Measurements from ENCODE around the gene KIF3A. TPM values are rescaled to one million over a fixed set of nuclear protein-coding genes. Genes with fewer than 3 reads are reported as not detected.

KIF3A gene
- polyA plus RNA-seq, 4 donors, result 11.3 to 27.4 (median 23.5) TPM

DNA sequence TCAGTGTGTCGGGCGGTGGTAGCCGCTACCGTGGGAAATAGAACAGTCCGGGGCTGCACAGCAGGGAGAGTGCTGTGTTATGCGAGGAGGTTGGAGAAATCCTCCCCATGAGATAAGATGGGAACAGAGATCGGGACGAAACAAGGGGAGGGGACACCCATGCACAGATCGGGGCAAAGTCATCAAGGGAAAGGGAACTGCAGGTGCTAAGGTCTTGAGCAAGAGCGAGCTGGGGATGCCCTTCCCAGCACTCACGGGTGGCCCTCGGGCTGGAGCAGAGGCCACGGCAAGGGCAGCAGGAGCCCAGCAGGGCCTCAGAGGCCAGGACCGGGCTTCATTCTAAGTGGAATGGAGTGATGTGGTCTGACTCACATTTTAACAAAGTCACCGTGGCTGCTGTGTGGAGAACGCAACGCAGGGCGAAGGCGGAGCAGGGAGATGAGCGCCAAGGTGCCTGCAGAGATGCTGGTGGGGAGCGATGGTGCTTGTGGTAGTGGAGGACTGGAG lies 71.7 kb downstream of the KIF3A start:
- no peak for DNase-seq (ENCODE audit: low read depth in 4 of 4, low spot score in 3 of 4)

DNA sequence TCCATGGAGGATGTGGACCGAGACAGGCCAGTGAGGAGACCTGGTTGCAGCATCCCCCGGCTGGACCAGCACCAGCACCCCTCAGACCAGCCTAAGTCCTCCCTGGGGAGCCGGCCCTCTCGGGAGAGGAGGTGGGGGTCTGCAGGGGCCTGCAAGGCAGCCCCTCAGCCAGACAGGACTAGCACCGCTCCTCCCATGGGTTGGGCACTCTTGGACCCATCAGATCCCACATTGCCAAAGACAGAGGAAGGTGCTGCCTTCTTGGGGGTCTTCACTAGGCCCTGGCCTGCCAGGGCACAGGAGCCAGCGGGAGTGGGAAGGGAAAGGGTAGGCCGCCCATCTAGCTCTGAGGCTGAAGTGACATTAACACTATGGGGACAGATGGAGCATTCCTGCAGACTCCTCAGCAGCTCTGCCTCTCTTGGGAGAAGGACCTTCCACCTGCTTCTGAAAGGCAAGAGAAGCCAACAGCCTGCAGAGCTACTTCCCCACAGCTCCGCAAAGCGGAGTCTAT lies 72.6 kb downstream of the KIF3A start:
- DNase-seq (ENCODE audit: low read depth in 4 of 4, low spot score in 3 of 4), result no peak

DNA sequence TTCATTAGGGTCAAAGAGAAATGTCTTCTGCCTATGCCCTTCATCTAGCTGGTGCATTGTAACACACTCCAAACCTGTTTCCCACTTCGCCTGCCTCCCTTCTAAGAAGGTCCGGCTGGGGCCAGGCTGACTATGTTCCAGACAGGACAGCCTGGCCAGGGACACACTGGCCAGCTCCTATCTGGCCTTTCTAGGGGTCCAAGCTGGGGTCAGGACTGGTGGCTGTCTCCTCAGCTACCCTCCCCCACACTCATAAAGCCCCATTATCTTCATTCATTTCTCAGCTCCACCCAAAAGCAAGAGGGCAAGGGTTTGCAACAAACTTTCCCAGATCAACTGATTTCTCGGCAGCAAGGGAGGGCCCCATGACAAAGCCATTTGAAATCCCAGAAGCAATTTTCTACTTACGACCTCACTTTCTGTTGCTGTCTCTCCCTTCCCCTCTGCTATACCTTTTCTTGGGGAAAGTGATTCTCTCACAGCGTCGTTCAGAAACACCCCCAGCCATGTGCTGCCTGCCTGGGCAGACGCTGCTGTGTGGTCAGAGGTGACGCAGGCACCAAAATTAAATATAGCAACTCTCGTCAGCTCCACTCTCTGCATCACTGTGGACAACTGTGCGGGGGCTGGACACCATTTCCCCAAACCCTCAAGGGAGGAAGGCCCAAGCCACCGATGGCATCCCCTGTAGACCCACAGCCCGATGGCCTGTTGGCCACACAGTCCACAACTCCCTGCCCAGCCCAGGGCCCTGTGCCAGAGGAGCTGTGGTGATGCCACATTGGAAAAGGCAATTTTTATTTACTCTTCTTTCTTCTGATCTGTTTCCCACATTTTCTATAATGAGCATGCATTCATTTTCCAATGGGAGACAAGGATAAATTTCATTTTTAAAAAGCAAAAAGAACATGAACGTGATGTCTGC lies 73.3 kb downstream of the KIF3A start:
- no peak for DNase-seq (ENCODE audit: low read depth in 4 of 4, low spot score in 3 of 4)

DNA sequence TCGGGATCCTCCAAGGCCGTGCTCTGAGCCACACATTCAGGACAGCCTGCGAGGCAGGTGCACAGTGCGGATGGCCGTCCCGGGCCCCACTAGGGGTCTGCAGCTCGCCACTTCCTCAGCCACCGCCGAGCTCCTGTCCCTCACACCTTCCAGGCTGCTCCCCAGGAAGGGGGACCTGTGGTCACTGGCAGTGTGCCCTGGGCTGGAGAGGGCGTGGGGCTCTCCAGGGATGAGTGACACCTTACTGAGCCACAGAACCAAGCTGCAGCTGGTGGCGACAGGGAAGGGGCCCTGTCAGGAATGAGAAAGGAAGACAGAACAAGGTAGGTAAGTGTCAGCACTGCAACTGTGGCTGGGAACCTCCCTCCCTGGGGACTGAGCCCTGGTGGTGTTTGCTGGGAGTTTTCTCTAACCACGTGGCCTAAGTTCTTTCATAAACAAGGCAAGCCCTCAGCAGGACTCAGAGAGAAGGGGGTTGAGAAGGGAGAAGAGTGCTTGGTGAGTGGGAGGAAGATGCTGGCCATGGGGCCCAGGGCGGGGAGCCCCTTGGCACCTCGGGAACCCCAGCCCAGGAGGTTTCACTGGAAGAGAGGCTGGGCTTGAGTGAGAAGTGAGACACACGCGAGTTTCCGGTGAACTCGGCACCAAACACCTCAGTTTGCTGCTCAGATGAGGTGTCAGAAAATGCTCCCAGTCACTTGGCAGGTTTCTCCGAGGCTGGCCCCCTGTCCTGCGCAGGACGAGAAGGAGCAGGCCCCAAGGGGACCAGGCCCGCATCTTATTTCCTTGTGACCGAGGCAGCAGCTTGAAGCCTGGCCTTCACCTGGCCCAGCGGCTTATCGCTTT lies 74.2 kb downstream of the KIF3A start:
- DNase-seq (ENCODE audit: low read depth in 4 of 4, low spot score in 3 of 4), result no peak

DNA sequence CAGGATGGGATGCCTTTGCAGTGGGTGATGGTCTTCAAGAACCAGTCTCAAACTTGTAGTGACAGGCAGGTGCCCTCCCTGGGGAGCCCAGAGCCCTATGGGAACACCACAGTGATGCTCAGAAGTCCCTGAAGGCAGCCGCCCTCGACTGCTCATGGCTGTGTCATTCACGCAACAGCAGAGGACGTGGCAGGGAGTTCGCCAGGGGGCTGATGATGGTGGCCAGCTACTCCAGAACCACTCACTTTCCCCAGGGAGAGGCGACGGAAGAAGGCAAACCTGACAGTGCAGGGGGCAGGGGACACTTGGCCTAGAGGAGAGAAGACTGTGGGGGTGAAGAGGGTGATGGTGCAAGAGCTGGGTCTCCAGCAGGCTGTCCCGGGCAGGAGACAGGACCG lies 75.3 kb downstream of the KIF3A start:
- no peak for DNase-seq (ENCODE audit: low read depth in 4 of 4, low spot score in 3 of 4)

DNA sequence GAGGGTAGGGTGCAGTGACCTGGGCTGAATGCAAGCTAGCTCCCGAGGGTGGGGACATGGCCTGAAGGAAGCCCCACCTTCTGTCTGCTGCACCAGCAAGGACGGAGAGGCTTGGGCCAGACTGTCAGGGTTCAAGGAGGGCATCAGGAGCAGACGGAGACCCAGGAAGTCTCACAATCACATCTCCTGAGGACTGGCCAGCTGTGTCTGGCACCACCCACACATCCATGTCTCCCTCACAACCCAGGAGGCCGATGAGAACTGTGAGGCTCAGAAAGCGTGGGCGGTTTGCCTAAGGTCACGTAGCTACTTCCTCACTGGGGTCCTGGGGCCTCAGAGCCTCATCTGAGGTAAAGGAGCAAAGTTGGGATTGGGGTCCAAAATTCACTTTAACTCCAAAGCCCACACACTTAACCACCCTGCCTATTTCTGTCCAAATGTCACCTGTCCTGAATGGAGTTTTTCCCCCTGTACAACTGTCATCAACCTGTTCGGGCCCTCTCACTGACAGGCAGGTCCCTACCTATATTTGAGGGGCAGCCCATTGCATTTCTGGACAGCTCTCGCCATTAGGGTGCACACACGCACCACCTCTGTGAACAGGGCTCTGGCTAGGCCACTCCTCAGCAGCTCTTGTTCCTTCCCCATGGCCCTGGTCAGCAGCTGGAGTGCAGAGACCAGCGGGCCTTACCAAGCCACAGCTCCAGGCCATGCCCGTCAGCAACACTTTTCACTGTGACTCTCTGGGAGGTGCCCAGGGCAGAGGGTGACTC lies 75.9 kb downstream of the KIF3A start:
- no peak for DNase-seq (ENCODE audit: low read depth in 4 of 4, low spot score in 3 of 4)

DNA sequence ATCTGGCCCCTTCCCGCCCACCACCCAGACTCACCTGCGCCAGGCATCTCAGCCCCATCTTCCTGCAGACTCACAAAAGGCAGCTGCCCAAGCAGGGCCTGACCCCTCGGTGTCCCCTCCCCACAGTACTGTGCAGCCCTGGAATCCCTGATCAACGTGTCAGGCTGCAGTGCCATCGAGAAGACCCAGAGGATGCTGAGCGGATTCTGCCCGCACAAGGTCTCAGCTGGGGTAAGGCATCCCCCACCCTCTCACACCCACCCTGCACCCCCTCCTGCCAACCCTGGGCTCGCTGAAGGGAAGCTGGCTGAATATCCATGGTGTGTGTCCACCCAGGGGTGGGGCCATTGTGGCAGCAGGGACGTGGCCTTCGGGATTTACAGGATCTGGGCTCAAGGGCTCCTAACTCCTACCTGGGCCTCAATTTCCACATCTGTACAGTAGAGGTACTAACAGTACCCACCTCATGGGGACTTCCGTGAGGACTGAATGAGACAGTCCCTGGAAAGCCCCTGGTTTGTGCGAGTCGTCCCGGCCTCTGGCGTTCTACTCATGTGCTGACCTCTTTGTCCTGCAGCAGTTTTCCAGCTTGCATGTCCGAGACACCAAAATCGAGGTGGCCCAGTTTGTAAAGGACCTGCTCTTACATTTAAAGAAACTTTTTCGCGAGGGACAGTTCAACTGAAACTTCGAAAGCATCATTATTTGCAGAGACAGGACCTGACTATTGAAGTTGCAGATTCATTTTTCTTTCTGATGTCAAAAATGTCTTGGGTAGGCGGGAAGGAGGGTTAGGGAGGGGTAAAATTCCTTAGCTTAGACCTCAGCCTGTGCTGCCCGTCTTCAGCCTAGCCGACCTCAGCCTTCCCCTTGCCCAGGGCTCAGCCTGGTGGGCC lies 77.5 kb downstream of the KIF3A start:
- no peak for DNase-seq (ENCODE audit: low read depth in 4 of 4, low spot score in 3 of 4)

DNA sequence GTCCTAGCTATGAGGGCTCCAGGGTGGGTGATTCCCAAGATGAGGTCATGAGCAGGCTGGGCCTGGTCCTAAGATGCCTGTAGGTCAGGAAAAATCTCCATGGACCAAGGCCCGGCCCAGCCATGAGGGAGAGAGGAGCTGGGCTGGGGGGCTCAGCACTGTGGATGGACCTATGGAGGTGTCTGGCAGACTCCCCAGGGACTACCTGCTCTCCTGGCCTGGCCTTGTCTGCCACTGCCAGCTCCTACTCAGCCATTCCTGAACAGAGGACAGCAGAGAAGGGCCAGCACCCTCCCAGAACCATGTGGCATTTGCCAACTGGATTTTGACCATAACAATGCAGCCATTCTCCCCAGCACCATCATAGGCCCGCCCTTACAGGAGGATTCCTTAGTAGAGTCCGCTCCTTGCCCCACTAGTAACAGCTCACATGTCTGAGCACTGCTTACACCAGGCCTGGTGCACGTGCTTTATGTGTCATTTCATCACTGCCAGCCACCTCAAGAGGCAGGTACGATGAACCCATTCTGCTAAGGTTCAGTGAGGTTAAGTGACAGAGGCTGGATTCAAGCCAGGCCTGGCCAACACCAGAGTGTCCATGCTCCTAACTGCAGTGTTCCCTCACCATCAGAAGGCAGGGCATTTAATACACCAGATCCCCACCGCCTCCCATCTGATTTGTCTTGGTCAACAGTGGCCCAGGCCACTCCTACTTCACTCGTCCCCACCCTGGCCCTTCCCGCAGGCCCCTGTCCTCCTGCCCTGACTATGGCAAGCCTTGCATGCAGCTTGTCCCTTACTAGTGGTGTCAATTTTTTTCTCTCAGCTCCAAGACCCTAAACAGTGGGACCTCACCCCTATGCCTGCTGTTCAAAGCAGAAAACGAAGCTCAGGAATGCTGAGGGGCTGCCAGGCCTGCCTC lies 78.7 kb downstream of the KIF3A start:
- no peak for DNase-seq (ENCODE audit: low read depth in 4 of 4, low spot score in 3 of 4)

DNA sequence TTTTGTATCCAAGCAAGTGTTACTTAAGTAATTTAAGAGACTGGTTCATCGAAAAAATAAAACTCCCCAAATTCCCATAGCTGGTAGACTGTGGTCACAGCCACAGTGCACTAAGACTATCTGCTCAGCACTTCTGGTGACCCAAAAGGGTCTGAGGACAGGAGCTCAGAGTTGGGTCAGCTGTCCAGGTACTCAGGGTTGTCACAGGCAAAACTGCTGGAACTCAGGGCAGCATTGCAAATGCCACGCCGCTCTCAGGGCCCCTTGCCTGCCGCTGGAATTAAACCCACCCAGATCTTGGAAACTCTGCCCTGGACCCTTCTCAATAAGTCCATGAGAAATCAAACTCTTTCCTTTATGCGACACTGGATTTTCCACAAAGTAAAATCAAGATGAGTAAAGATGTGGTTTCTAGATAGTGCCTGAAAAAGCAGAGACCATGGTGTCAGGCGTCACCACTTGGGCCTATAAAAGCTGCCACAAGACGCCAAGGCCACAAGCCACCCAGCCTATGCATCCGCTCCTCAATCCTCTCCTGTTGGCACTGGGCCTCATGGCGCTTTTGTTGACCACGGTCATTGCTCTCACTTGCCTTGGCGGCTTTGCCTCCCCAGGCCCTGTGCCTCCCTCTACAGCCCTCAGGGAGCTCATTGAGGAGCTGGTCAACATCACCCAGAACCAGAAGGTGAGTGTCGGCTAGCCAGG lies 79.5 kb downstream of the KIF3A start, which contains the start of gene IL13:
Gene IL13 (plus strand): TSS at position 498 of the 705 bp plus-strand sequence. CDS start 14 bp downstream, at position 512.
- DNase-seq (ENCODE audit: low read depth in 4 of 4, low spot score in 3 of 4), result no peak

DNA sequence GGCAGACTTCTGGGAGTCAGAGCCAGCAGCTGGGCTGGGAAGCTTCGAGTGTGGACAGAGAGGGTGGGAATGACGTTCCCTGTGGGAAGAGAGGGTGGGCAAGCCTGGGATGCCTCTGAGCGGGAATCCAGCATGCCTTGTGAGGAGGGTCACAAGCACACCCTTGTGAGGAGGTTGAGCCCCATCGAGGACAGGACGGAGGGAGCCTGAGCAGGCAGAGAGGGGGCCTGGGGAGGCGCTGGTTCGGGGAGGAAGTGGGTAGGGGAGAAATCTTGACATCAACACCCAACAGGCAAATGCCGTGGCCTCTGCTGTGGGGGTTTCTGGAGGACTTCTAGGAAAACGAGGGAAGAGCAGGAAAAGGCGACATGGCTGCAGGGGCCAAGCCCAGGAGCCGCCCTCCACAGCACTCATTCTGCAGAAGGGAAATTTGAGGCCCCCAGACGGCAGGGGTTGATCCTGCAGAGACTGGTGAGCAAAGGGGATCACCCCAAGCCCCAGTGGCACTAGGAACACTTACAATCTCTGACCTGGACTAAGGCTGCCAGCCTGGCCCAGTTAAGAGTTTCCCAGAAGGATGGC lies 80.5 kb downstream of the KIF3A start:
- no peak for DNase-seq (ENCODE audit: low read depth in 4 of 4, low spot score in 3 of 4)

DNA sequence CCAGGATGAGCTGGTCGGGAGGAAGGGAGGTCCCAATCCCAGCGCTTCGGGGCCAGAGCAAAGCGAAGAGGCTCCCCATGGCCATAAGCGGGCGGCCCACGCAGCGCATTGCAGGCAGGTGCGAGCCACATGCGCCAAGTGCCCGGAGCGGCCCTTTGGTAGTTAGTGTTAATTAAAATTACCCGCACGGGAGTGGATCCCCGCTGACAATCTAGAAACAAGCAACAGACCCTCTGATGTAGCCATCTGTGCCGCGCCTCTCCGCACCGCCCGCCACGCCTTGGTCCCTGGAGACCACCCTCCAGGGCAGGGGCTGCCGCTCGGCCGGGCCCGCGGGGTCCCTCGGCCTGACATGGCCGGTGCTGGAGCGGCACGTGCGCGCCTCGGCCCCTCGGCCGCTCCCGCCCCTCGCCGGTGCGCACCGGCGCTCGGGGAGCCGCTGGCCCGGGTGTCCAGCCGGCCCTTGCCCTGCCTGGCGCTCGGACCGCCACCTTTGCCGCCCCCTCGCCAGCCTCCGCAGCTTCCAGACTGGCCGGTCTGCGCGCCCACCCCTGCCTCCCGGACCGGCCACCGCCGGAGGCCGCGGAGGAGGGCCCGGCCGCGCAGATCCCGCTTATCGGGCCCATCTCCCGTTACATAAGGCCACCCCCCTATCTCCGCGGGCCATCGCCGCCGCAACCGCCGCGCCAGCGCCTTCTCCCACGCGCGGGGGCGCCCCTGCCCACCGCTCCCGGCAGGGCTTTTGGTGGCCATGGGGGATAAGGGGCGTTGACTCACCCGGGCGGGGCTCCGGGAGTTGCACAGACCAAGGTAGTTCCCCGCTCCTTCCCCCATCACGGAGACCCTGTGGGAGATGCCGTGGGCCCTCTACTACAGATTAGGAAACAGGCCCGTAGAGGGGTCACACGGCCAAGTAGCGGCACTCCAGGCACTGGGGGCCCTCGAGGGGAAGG lies 81.2 kb downstream of the KIF3A start:
- DNase-seq (ENCODE audit: low read depth in 4 of 4, low spot score in 3 of 4), result no peak

DNA sequence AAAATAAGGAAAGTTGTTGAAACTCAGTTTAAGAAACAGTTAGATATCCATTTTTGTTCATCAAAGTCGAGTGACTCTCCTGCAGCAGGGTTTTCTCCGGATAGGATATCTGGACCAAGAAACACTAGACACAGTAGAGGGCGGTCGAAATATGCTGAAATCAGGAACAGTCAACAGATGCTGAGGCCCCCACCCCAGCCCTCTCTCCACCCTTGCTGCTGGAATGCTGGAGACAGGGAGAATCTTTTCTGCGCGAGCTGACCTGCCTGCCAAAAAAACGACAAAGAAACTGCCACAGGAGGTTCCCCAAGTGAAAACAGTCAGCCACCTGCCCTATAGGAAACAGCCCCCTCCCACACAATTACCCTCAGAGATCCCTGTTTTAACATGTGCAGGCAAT lies 83.6 kb downstream of the KIF3A start:
- DNase-seq (ENCODE audit: low read depth in 4 of 4, low spot score in 3 of 4), result no peak

DNA sequence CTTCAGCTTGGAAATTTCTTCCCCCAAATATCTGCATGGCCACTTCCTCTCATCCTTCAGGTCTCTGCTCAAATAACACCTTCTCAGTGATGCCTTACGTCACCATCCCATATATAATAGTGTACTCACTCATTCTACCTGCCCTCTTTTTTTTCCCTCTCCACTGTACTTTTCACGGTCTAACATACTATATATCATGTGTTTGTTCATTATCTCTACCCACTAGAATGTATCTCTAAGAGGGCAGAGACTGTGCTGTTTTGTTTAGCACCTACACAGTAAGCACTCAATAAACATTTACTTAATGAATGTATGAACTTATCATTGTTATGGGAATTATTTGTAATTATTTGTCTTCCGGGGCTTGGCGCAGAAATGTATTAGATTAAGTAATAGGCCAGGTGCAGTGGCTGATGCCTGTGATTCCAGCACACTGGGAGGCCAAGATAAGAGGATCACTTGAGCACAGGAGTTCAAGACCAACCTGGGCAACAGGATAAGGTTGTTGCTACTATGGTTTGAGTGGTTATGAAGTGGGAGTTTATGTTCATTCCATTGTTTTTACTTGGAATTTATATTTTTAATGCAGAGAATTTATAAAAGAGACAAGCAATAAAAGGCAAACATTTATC lies 85.4 kb downstream of the KIF3A start:
- DNase-seq (ENCODE audit: low read depth in 4 of 4, low spot score in 3 of 4), result no peak

DNA sequence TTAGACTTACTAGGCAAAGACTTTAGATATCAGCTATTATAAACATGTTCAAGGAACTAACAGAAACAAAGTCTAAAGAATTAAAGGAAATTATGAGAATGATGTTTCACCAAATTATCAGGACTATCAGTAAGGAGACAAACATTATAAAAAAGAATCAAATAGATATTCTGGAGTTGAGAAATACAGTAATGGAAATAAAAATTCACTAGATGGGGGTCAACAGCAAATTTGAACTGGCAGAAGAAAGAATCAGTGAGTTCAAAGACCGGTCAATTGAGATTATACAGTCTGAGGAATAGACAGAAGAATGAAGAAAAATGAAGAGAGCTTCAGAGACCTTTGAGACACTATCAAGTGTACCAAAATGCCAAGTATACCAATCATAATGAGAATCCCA lies 89.0 kb downstream of the KIF3A start:
- no peak for DNase-seq (ENCODE audit: low read depth in 4 of 4, low spot score in 3 of 4)

DNA sequence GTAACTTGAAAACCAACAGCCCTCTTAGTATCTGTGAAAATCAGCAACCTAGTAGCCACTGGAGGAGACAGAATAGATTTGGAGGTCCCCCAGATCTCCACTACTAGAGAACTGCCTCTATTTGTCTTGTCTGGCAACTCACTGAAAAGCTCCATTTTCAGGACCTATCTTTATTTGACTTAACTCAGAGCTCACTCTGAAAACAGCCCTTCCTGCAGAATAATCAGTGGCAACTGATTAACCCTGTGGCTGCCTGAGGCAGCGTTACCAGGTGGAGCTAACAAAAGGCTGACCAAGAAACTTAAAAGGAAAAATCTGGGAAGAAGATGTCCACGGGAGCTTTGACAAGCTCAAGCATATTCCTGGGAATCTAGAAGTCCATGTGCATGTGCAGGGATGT lies 89.9 kb downstream of the KIF3A start:
- DNase-seq (ENCODE audit: low read depth in 4 of 4, low spot score in 3 of 4), result no peak

Measured in left renal pelvis (tissue), 4 donors.